Muscle layer of colon (tissue), 2 donors: Measurements from ENCODE around the gene KLF6.

ENCODE experiments used
- H3K27ac ChIP-seq: one replicate; pipeline ENCODE4 v1.7.0; 2013; ENCODE audit warnings: low read depth, mild to moderate bottlenecking, low read length, moderate library complexity
- H3K27me3 ChIP-seq, 2 donors: one replicate each; pipeline ENCODE4 v1.7.0; 2013; ENCODE audit warnings: low read length in 2 of 2, mild to moderate bottlenecking in 2 of 2; ENCODE audit not compliant: insufficient read depth in 2 of 2, control insufficient read depth in 1 of 2
- H3K36me3 ChIP-seq: one replicate; pipeline ENCODE4 v1.7.0; 2013; ENCODE audit warnings: mild to moderate bottlenecking, low read length; ENCODE audit not compliant: insufficient read depth
- H3K4me1 ChIP-seq: one replicate; pipeline ENCODE4 v1.7.0; 2013; ENCODE audit warnings: mild to moderate bottlenecking, low read length; ENCODE audit not compliant: insufficient read depth
- H3K4me3 ChIP-seq, 2 donors: one replicate each; pipeline ENCODE4 v1.7.0; 2013; ENCODE audit warnings: low read length in 2 of 2, low read depth in 1 of 2, mild to moderate bottlenecking in 1 of 2, moderate library complexity in 1 of 2
- H3K9ac ChIP-seq: one replicate; pipeline ENCODE4 v1.7.0; 2013; ENCODE audit warnings: low read length
- H3K9me3 ChIP-seq: one replicate; pipeline ENCODE4 v1.7.0; 2013; ENCODE audit warnings: mild to moderate bottlenecking, low read length
- donor health status: abdominal sarcoma.
- donor health status: Adenocarcinoma of cecum.

KLF6 gene

GRCh38 chr10:3766046-3766756 lies 18.8 kb downstream of the KLF6 start:
- H3K27ac ChIP-seq: no peak overlapping the region
- no peak overlapping the region for H3K4me3 ChIP-seq
- no peak overlapping the region for H3K9ac ChIP-seq

GRCh38 chr10:3765146-3765545 lies 19.9 kb downstream of the KLF6 start:
- H3K9ac ChIP-seq: no peak overlapping the region
- H3K9me3 ChIP-seq: no peaks in the 10 kb centered on the region
- no peak overlapping the region for H3K4me3 ChIP-seq
- no peak overlapping the region for H3K27ac ChIP-seq
- H3K36me3 ChIP-seq: no peaks in the 10 kb centered on the region
- H3K27me3 ChIP-seq: no peaks in the 10 kb centered on the region
- peaks cover 11% of the 10 kb centered on the region for H3K4me1 ChIP-seq

More at GRCh38 chr10:3766046-3766756, 18.8 kb downstream of the KLF6 start:
- Histone ChIP-seq H3K4me1 (peaks cover 11% of the 10 kb centered on the region), H3K36me3 (no peaks in the 10 kb centered on the region), H3K27me3 (no peaks in the 10 kb centered on the region), H3K9me3 (no peaks in the 10 kb centered on the region)

DNA sequence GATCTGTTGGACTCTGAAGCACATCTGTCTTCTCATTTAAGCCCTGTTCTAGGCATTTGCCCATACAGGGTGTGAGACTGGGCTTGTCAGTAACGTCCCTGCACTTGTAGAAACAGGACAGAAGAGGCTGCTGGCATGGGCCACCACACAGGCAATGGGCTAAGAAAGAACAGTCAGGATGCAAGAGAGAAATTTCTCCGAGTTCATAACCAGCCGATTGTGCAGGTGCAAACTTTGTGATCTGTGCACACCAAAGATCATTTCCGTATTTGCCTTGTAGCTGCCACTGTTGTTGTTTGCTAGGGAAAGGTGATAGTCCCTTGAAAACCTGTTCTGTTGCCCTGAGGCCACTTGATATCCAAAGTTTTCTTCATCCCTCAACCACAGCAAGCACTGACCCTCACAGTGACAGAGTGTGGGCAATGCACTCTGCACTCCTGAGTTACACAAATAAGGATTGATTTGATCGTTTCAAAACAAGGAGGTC lies 20.3 kb downstream of the KLF6 start:
- no peaks in the 10 kb centered on the region for H3K9me3 ChIP-seq
- no peaks in the 10 kb centered on the region for H3K36me3 ChIP-seq
- no peaks in the 10 kb centered on the region for H3K27me3 ChIP-seq
- no peak overlapping the region for H3K4me3 ChIP-seq
- peaks cover 11% of the 10 kb centered on the region for H3K4me1 ChIP-seq
- H3K9ac ChIP-seq: no peak overlapping the region
- no peak overlapping the region for H3K27ac ChIP-seq

DNA sequence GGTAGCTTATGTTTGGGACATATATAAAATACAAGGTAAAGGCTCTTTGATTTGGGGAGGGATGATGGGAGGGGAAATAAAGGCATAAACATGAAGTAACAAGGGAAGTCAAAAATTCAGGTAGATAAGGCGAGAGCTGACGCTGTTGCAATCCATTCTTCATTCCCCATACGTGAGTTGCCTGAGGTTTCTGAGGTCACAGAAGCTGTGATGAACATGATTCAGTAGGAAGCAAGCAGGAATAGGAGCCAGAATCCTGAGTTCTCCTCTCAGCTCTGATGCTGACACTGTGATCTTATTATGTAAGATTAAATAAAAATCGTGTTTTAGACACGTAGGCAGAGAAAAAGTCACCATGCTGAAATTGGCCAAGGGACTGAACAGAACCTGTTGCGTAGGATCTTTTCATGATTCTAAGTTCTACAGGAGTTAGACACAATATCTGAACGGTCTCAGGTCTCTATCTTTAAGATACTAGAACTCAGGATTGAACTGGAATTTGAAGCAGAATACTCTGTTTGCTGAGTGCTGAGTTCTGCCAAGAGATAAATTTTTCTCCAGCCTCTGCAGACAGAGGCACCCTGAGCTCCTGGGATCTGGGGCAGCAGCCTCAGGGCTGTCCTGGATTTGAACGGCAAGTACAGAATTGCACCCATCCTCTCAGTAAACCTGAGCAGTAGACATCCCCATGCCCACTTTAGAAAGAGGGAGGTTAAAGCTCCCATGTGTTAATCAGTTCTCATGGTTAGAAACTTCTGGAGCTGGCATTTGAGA lies 21.0 kb downstream of the KLF6 start:
- H3K4me3 ChIP-seq: no peak overlapping the region
- no peaks in the 10 kb centered on the region for H3K36me3 ChIP-seq
- H3K4me1 ChIP-seq: peaks cover 11% of the 10 kb centered on the region
- H3K27ac ChIP-seq: no peak overlapping the region
- H3K9me3 ChIP-seq: no peaks in the 10 kb centered on the region
- no peaks in the 10 kb centered on the region for H3K27me3 ChIP-seq
- no peak overlapping the region for H3K9ac ChIP-seq

GRCh38 chr10:3763035-3763456 lies 22.0 kb downstream of the KLF6 start:
- Histone ChIP-seq H3K9ac (no peak overlapping the region), H3K9me3 (no peaks in the 10 kb centered on the region), H3K4me3 (no peak overlapping the region), H3K4me1 (peaks cover 11% of the 10 kb centered on the region), H3K27ac (no peak overlapping the region), H3K27me3 (no peaks in the 10 kb centered on the region), H3K36me3 (no peaks in the 10 kb centered on the region)

DNA sequence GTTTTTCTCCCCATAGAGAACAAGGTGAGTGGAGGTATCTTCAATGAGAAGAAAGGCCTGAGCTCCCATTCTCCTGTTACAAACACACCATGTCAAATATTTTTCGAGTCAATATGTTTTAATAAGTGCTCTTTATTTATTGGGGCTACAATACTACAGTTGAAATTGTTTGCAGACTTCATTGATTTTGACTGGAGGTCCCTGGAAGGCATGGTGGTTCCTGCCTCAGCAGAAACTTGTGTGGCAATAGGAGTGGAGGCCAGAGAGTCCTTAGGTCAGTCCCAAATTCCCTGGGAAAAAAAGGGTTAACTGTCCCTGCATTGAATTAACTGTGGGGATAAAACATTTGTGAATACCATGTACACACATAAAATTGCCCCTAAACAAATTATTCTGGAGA lies 22.7 kb downstream of the KLF6 start:
- Histone ChIP-seq H3K9ac (no peak overlapping the region), H3K4me3 (no peak overlapping the region), H3K9me3 (no peaks in the 10 kb centered on the region), H3K27ac (no peak overlapping the region), H3K27me3 (no peaks in the 10 kb centered on the region), H3K4me1 (peaks cover 11% of the 10 kb centered on the region), H3K36me3 (no peaks in the 10 kb centered on the region)

DNA sequence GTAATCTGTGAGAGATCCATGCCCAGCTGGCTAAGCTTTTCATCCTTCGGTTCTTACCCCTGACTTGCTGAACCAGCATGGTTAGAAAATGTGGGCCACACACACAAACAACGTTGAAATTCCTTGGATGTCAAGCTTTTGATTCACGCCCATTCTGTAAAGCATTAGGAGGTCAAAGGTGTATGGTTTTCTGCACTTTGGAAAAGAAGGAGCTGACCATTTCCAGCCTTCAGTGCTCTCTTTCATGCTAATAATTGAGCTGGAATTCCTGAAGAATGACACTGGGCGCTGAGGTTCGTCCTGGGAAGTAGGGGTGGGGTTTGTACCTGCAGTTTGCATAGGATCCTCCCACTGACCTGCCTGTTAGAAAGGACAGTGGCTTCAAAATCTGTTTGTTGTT lies 23.1 kb downstream of the KLF6 start:
- no peaks in the 10 kb centered on the region for H3K36me3 ChIP-seq
- no peak overlapping the region for H3K4me3 ChIP-seq
- H3K27ac ChIP-seq: no peak overlapping the region
- no peaks in the 10 kb centered on the region for H3K27me3 ChIP-seq
- no peak overlapping the region for H3K9ac ChIP-seq
- H3K4me1 ChIP-seq: peaks cover 11% of the 10 kb centered on the region
- H3K9me3 ChIP-seq: no peaks in the 10 kb centered on the region

GRCh38 chr10:3761021-3761686 lies 23.9 kb downstream of the KLF6 start:
- Histone ChIP-seq H3K4me3 (no peak overlapping the region), H3K9me3 (no peaks in the 10 kb centered on the region), H3K9ac (no peak overlapping the region), H3K27ac (no peak overlapping the region), H3K36me3 (no peaks in the 10 kb centered on the region), H3K4me1 (peaks cover 11% of the 10 kb centered on the region), H3K27me3 (no peaks in the 10 kb centered on the region)

DNA sequence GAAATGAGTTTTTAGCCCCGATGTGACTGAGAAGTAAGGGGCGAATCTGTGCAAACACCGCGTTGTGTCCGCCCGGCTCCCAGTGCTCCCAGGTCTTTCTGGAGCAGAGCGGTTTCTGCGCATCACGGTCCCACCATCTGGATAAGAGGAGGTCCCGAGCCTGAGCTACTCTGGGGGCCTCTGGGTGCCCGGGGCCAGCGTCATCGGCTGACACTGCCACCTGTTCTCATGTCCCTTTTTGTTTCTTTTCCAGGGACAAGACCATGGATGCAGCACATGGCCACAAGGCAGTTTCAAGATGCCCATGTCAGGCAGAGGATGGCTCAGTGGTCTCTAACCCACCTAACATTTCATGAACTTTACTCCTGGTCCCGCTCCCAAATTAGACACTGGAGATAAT lies 24.9 kb downstream of the KLF6 start:
- Histone ChIP-seq H3K36me3 (no peaks in the 10 kb centered on the region), H3K27me3 (no peaks in the 10 kb centered on the region), H3K9me3 (no peaks in the 10 kb centered on the region), H3K4me1 (peaks cover 14% of the 10 kb centered on the region), H3K27ac (no peak overlapping the region), H3K4me3 (no peak overlapping the region), H3K9ac (no peak overlapping the region)

- Histone ChIP-seq H3K4me3 (no peak overlapping the region), H3K9me3 (no peaks in the 10 kb centered on the region), H3K4me1 (peaks cover 8% of the 10 kb centered on the region), H3K27me3 (no peaks in the 10 kb centered on the region), H3K36me3 (no peaks in the 10 kb centered on the region), H3K27ac (no peak overlapping the region), H3K9ac (no peak overlapping the region)
Measured at GRCh38 chr10:3759397-3759796, 25.6 kb downstream of the KLF6 start.

DNA sequence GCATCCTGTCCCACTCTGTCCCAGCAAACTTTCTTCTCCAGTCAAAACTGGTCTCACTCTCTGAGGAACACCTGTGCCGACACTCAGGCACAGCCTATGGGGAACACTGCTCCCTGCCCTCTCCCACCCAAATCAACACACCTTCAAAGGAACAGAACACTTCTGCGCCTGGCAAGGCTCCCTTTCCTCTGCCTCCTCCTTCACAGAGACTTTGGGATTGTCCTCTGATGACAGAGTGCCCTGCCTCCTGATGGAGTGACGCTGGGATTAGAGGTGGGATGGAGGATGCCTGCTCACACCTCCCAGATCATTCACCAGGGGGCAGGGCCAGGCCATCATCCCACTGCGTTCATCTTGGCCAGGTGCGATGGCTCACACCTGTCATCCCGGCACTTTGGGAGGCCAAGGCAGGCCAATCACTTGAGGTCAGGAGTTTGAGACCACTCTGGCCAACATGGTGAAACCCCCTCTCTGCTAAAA lies 26.5 kb downstream of the KLF6 start:
- Histone ChIP-seq H3K36me3 (no peaks in the 10 kb centered on the region), H3K27me3 (no peaks in the 10 kb centered on the region), H3K9me3 (no peaks in the 10 kb centered on the region), H3K27ac (no peak overlapping the region), H3K9ac (no peak overlapping the region), H3K4me3 (no peak overlapping the region), H3K4me1 (peaks cover 4% of the 10 kb centered on the region)
